ENCODE measurements around the gene SHROOM3. TPM values are rescaled to one million over a fixed set of nuclear protein-coding genes. Genes with fewer than 3 reads are reported as not detected.

SHROOM3 gene
- total and polyA plus RNA-seq, 2 of the 13 experiments (the other 11 are each of a cell fraction or from before 2014, with no cell fraction given), result 0.01 TPM; not detected in 1

GRCh38 chr4:76830964-76831703, 396.1 kb downstream of the SHROOM3 start (continued):
- peak; percentile 63; the same call in 1 of the 2 replicates for TF ChIP-seq PRDM10 (CRISPR knock-in tag; IDR thresholded peaks at IDR 0.05; ENCODE audit: low read depth)
- TF ChIP-seq ZNF572 (CRISPR knock-in tag; IDR thresholded peaks at IDR 0.05), result 0 out of 2 replicates have a peak, but pooled peaks have one; percentile 35
- TF ChIP-seq CBX5 (CRISPR knock-in tag; IDR thresholded peaks at IDR 0.05; ENCODE audit: borderline replicate concordance), result no peak
- TF ChIP-seq PREB (CRISPR knock-in tag; IDR thresholded peaks at IDR 0.05), result no peak
- TF ChIP-seq ZNF224 (CRISPR knock-in tag; IDR thresholded peaks at IDR 0.05), result no peak
- no peak for TF ChIP-seq SOX6 (IDR thresholded peaks at IDR 0.05)
- peak; percentile 88 for TF ChIP-seq SOX6 (CRISPR knock-in tag; IDR thresholded peaks at IDR 0.05)
- no peak for TF ChIP-seq NR3C1 (CRISPR knock-in tag; IDR thresholded peaks at IDR 0.05)
- peak; percentile 95 for TF ChIP-seq PAXIP1 (CRISPR knock-in tag; conservative IDR thresholded peaks at IDR 0.05)
- no peak for TF ChIP-seq RNF219 (CRISPR knock-in tag; IDR thresholded peaks at IDR 0.05)
- TF ChIP-seq SSRP1 (CRISPR knock-in tag; IDR thresholded peaks at IDR 0.05), result no peak
- TF ChIP-seq ZNF354B (CRISPR knock-in tag; IDR thresholded peaks at IDR 0.05), result 0 out of 2 replicates have a peak, but pooled peaks have one; percentile 24
- TF ChIP-seq CERS6 (CRISPR knock-in tag; IDR thresholded peaks at IDR 0.05), result no peak

Measured in HepG2 (cell line).